Measurements from ENCODE around the gene LARP6.
"Not testable (repeated sequence)": the region's sequence is repeated elsewhere in the genome, so short reads cannot be mapped to it uniquely, and the experiment has no call there.

The LARP6 gene

GRCh38 chr15:70876011-70876410, 22.1 kb upstream of the LARP6 start (continued):
- TF ChIP-seq ZNF8 (CRISPR knock-in tag; IDR thresholded peaks at IDR 0.05) (no peak), ZNF565 (CRISPR knock-in tag; conservative IDR thresholded peaks at IDR 0.05; ENCODE audit: low read depth) (no peak), CSDC2 (CRISPR knock-in tag; IDR thresholded peaks at IDR 0.05) (no peak), OSR1 (CRISPR knock-in tag; IDR thresholded peaks at IDR 0.05) (no peak), TOX (CRISPR knock-in tag; IDR thresholded peaks at IDR 0.05; ENCODE audit: borderline replicate concordance) (no peak), ESRRG (CRISPR knock-in tag; IDR thresholded peaks at IDR 0.05) (no peak), BACH2 (CRISPR knock-in tag; IDR thresholded peaks at IDR 0.05; ENCODE audit: borderline replicate concordance) (no peak), ARNTL (CRISPR knock-in tag; IDR thresholded peaks at IDR 0.05; ENCODE audit: borderline replicate concordance, low read depth) (no peak), PPARA (CRISPR knock-in tag; IDR thresholded peaks at IDR 0.05; ENCODE audit: borderline replicate concordance) (no peak), ZC3H10 (CRISPR knock-in tag; IDR thresholded peaks at IDR 0.05) (no peak), RARB (CRISPR knock-in tag; IDR thresholded peaks at IDR 0.05) (no peak), GLIS3 (CRISPR knock-in tag; IDR thresholded peaks at IDR 0.05) (no peak)

GRCh38 chr15:70875001-70875782, 21.2 kb upstream of the LARP6 start:
- peak; percentile 86 for ATAC-seq
- TF ChIP-seq ZFP30 (CRISPR knock-in tag; IDR thresholded peaks at IDR 0.05) (no peak), PPARA (CRISPR knock-in tag; IDR thresholded peaks at IDR 0.05; ENCODE audit: borderline replicate concordance) (no peak), ESRRG (CRISPR knock-in tag; IDR thresholded peaks at IDR 0.05) (no peak), ISL1 (CRISPR knock-in tag; IDR thresholded peaks at IDR 0.05) (no peak), TSHZ2 (CRISPR knock-in tag; IDR thresholded peaks at IDR 0.05) (no peak), ZNF565 (CRISPR knock-in tag; conservative IDR thresholded peaks at IDR 0.05; ENCODE audit: low read depth) (no peak), TOX (CRISPR knock-in tag; IDR thresholded peaks at IDR 0.05; ENCODE audit: borderline replicate concordance) (no peak), ZNF70 (CRISPR knock-in tag; IDR thresholded peaks at IDR 0.05) (no peak), ZFP3 (CRISPR knock-in tag; IDR thresholded peaks at IDR 0.05) (no peak), PATZ1 (CRISPR knock-in tag; IDR thresholded peaks at IDR 0.05; ENCODE audit: borderline replicate concordance) (no peak), SNAI2 (CRISPR knock-in tag; IDR thresholded peaks at IDR 0.05) (no peak), ZNF8 (CRISPR knock-in tag; IDR thresholded peaks at IDR 0.05) (no peak), RARB (CRISPR knock-in tag; IDR thresholded peaks at IDR 0.05) (no peak)
- TF ChIP-seq, protein P1, sequence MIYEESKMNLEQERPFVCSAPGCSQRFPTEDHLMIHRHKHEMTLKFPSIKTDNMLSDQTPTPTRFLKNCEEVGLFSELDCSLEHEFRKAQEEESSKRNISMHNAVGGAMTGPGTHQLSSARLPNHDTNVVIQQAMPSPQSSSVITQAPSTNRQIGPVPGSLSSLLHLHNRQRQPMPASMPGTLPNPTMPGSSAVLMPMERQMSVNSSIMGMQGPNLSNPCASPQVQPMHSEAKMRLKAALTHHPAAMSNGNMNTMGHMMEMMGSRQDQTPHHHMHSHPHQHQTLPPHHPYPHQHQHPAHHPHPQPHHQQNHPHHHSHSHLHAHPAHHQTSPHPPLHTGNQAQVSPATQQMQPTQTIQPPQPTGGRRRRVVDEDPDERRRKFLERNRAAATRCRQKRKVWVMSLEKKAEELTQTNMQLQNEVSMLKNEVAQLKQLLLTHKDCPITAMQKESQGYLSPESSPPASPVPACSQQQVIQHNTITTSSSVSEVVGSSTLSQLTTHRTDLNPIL (CRISPR knock-in tag; IDR thresholded peaks at IDR 0.05; ENCODE audit: low read depth), result no peak

GRCh38 chr15:70873232-70874054, 19.5 kb upstream of the LARP6 start:
- no peak for ATAC-seq
- TF ChIP-seq BACH2 (CRISPR knock-in tag; IDR thresholded peaks at IDR 0.05; ENCODE audit: borderline replicate concordance) (no peak), ZNF565 (CRISPR knock-in tag; conservative IDR thresholded peaks at IDR 0.05; ENCODE audit: low read depth) (no peak), POU6F1 (CRISPR knock-in tag; IDR thresholded peaks at IDR 0.05; ENCODE audit: borderline replicate concordance, low read depth) (no peak), TCF4 (CRISPR knock-in tag; IDR thresholded peaks at IDR 0.05; ENCODE audit: borderline replicate concordance) (no peak), ZFP3 (CRISPR knock-in tag; IDR thresholded peaks at IDR 0.05) (no peak), ESRRG (CRISPR knock-in tag; IDR thresholded peaks at IDR 0.05) (no peak), OSR1 (CRISPR knock-in tag; IDR thresholded peaks at IDR 0.05) (no peak), TSHZ2 (CRISPR knock-in tag; IDR thresholded peaks at IDR 0.05) (no peak)

- not testable (repeated sequence) for ATAC-seq
Observed at GRCh38 chr15:70871490-70871889, 17.5 kb upstream of the LARP6 start.
